Measurements from ENCODE around the gene LRRC51.

LRRC51 gene

GRCh38 chr11:72098741-72099140 lies 18.1 kb downstream of the LRRC51 start:
- H3K4me3 ChIP-seq (ENCODE audit: low read depth, low read length): no peak overlapping the region
- TF ChIP-seq CTCF (conservative IDR thresholded peaks at IDR 0.05; ENCODE audit: low read depth, low read length): no peak
- no peak for DNase-seq (ENCODE audit: low read depth)

- TF ChIP-seq CTCF (conservative IDR thresholded peaks at IDR 0.05; ENCODE audit: low read depth, low read length): no peak
- no peak overlapping the region for H3K4me3 ChIP-seq (ENCODE audit: low read depth, low read length)
- DNase-seq (ENCODE audit: low read depth): no peak
These were observed 19.4 kb downstream of the LRRC51 start for GRCh38 chr11:72100009-72100408.

- H3K4me3 ChIP-seq (ENCODE audit: low read depth, low read length): no peak overlapping the region
- DNase-seq (ENCODE audit: low read depth): no peak
- TF ChIP-seq CTCF (conservative IDR thresholded peaks at IDR 0.05; ENCODE audit: low read depth, low read length): no peak
These were observed 19.8 kb downstream of the LRRC51 start for GRCh38 chr11:72100462-72100861.

GRCh38 chr11:72102162-72102561 lies 21.5 kb downstream of the LRRC51 start:
- TF ChIP-seq CTCF (conservative IDR thresholded peaks at IDR 0.05; ENCODE audit: low read depth, low read length): no peak
- DNase-seq (ENCODE audit: low read depth): no peak
- H3K4me3 ChIP-seq (ENCODE audit: low read depth, low read length): peak overlapping the region; percentile 94

GRCh38 chr11:72102631-72102945 lies 21.9 kb downstream of the LRRC51 start:
- H3K4me3 ChIP-seq (ENCODE audit: low read depth, low read length): peak overlapping the region; percentile 94
- no peak for TF ChIP-seq CTCF (conservative IDR thresholded peaks at IDR 0.05; ENCODE audit: low read depth, low read length)
- DNase-seq (ENCODE audit: low read depth): no peak

- peak; percentile 100 for DNase-seq (ENCODE audit: low read depth)
- peak; percentile 54 for TF ChIP-seq CTCF (conservative IDR thresholded peaks at IDR 0.05; ENCODE audit: low read depth, low read length)
- H3K4me3 ChIP-seq (ENCODE audit: low read depth, low read length): peak within 1 kb of the TSS; percentile 94
These were observed 22.5 kb downstream of the LRRC51 start, which contains the start of gene LAMTOR1 for GRCh38 chr11:72102946-72103753. Gene LAMTOR1 (minus strand): TSS chr11:72103297. CDS start chr11:72103224, 73 bp downstream.

- no peak for DNase-seq (ENCODE audit: low read depth)
- no peak for TF ChIP-seq CTCF (conservative IDR thresholded peaks at IDR 0.05; ENCODE audit: low read depth, low read length)
- peak overlapping the region; percentile 43 for H3K4me3 ChIP-seq (ENCODE audit: low read depth, low read length)
These were observed 23.1 kb downstream of the LRRC51 start for GRCh38 chr11:72103754-72104167.
